Heart left ventricle (tissue), 13 donors: ENCODE results near the gene RBBP8.

ENCODE experiments used
- POLR2A ChIP-seq, 2 donors: fragments of 450-650 bp; IDR thresholded peaks; one replicate each; pipeline ENCODE4 v1.6.1; 2017; ENCODE audit warnings: antibody characterized with exemption in 2 of 2, mild to moderate bottlenecking in 2 of 2, moderate library complexity in 2 of 2
- TF ChIP-seq, protein P1 (sequence below), 12 donors: fragments of 200-600 bp; sonication (generic) in 4 of 12; IDR thresholded peaks; one replicate each; pipeline versions ENCODE4 v1.5.0 to v1.8.0; 2018 to 2022; ENCODE audit warnings: antibody characterized with exemption in 12 of 12, mild to moderate bottlenecking in 5 of 12
- donor health status: ischemic (EF 13 %, LVEDD 7.1; RV severe dilation, severe dysfunction).
- donor health status: DM: no; HTN: yes; CAD: no.
- donor health status: DM: no; HTN: no; CAD: no.
- donor health status: ischemic (EF 25% LVEDD 6.9; RV normal size, moderate dysfunction).
- donor health status: ischemic (EF 25% LVEDD 5.7; RV mildly dilated, moderate dysfunction).
- donor health status: ischemic (EF 35%, LVEDD 5.7; RV mildly dilated, moderate dysfunction).
- donor health status: nonischemic (EF 11% LVEDD 7.7; RV severe dilation, severe dysfunction).
- donor health status: DM: yes; HTN: yes; CAD: no.
- donor health status: PGD.
- donor health status: ischemic (EF 29% LVEDD 5.4; RV normal size, mild dysfunction).
- donor health status: nonischemic (EF 23%, LVEDD 6.1; RV moderate dilation, normal function).

DNA sequence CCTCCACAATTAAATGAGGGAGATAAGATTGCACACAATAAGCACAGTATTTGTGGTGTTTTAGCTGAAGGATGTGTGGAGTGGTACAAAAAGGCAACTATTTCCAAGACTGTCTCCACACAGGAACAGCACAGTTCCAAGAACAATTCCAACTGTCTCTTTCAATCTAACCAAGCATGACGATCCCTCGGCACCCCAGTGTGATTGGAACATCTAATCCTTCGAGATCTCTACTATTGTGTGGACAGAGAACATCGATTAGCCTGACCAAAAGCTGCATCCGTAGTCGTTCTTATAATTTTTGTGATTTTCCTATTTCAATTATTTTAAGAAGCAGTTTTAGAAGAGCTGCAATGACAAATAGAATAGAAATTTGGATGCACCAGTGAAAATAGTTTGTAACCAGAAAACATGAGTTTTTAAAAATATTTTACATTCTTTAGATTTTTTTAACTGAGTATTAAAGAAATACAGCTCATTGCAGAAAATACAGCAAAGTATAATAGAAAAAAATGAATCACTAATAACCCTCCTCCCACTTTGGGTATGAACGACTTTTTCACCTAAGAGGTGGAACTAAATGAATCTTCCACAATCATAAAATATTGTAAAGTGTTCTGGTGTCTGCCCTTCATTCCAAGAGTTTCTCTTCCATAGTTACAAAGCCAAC lies 125.8 kb downstream of the RBBP8 start:
- TF ChIP-seq, protein P1, sequence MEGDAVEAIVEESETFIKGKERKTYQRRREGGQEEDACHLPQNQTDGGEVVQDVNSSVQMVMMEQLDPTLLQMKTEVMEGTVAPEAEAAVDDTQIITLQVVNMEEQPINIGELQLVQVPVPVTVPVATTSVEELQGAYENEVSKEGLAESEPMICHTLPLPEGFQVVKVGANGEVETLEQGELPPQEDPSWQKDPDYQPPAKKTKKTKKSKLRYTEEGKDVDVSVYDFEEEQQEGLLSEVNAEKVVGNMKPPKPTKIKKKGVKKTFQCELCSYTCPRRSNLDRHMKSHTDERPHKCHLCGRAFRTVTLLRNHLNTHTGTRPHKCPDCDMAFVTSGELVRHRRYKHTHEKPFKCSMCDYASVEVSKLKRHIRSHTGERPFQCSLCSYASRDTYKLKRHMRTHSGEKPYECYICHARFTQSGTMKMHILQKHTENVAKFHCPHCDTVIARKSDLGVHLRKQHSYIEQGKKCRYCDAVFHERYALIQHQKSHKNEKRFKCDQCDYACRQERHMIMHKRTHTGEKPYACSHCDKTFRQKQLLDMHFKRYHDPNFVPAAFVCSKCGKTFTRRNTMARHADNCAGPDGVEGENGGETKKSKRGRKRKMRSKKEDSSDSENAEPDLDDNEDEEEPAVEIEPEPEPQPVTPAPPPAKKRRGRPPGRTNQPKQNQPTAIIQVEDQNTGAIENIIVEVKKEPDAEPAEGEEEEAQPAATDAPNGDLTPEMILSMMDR (IDR thresholded peaks at IDR 0.05): no peak
- no peak for TF ChIP-seq POLR2A (IDR thresholded peaks at IDR 0.05)
